ENCODE data around the gene NOTCH2. TPM values are rescaled to one million over a fixed set of nuclear protein-coding genes. Genes with fewer than 3 reads are reported as not detected.

Gene NOTCH2
- total RNA-seq, 1 donor from 2014 or later = 84.2 TPM

- DNase-seq (ENCODE audit: low read depth, low spot score) = no peak
- no peaks in the 10 kb centered on the region for H3K27me3 Mint-ChIP-seq (ENCODE audit: low read depth)
- H3K9me3 Mint-ChIP-seq = peaks cover 2% of the 10 kb centered on the region
- H3K4me3 Mint-ChIP-seq = no peak overlapping the region
- H3K4me1 Mint-ChIP-seq = no peaks in the 10 kb centered on the region
- H3K36me3 Mint-ChIP-seq (ENCODE audit: low read depth) = no peaks in the 10 kb centered on the region
- TF ChIP-seq, protein P1, sequence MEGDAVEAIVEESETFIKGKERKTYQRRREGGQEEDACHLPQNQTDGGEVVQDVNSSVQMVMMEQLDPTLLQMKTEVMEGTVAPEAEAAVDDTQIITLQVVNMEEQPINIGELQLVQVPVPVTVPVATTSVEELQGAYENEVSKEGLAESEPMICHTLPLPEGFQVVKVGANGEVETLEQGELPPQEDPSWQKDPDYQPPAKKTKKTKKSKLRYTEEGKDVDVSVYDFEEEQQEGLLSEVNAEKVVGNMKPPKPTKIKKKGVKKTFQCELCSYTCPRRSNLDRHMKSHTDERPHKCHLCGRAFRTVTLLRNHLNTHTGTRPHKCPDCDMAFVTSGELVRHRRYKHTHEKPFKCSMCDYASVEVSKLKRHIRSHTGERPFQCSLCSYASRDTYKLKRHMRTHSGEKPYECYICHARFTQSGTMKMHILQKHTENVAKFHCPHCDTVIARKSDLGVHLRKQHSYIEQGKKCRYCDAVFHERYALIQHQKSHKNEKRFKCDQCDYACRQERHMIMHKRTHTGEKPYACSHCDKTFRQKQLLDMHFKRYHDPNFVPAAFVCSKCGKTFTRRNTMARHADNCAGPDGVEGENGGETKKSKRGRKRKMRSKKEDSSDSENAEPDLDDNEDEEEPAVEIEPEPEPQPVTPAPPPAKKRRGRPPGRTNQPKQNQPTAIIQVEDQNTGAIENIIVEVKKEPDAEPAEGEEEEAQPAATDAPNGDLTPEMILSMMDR (conservative IDR thresholded peaks at IDR 0.05) = no peak
- H3K27ac Mint-ChIP-seq (ENCODE audit: unreplicated experiment) = no peak overlapping the region
Observed at GRCh38 chr1:119895102-119895501, 174.4 kb downstream of the NOTCH2 start.

DNA sequence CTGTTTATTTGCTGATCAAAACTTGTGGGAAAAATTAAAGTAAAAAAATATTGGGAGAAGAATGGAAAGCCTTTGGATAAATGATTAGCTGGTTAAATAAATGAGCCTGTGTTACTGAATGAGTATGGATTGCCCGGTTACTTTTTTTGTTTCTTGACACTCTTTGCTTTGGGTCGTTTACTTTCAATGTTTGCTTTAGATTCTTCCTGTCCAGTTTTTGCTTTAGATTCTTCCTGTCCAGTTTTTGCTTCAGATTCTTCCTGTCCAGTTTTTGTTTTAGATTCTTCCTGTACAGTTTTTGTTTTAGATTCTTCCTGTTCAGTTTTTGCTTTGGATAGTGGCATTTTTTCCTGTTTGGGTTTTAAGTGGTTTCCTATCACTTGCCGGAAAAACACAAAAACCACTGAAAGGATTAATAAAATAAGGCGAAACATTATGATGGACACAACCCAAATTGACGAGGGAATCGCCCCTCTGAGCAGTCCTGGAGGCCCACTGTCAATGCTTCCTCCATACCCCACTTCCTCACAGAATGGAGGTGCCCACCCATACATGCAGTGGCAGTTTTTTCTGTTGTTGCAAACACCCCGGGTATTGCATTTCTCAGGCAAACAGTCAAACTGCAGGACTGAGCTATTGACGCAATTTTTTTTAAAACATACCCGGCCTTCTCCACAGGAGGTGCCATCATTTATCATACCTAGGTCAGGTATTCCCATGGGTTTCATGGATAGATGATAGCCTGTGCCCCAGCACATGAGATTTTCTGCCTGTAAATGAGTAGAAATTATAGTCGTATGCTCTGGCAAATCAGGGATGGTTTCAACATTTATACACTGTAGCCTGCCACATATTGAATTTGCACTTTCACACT, 175.4 kb downstream of the NOTCH2 start:
- no peak overlapping the region for H3K4me3 Mint-ChIP-seq
- H3K27ac Mint-ChIP-seq (ENCODE audit: unreplicated experiment) = no peak overlapping the region
- H3K4me1 Mint-ChIP-seq = no peaks in the 10 kb centered on the region
- no peaks in the 10 kb centered on the region for H3K36me3 Mint-ChIP-seq (ENCODE audit: low read depth)
- peaks cover 2% of the 10 kb centered on the region for H3K9me3 Mint-ChIP-seq
- DNase-seq (ENCODE audit: low read depth, low spot score) = no peak
- TF ChIP-seq, protein P1 (conservative IDR thresholded peaks at IDR 0.05) = no peak
- no peaks in the 10 kb centered on the region for H3K27me3 Mint-ChIP-seq (ENCODE audit: low read depth)

DNA sequence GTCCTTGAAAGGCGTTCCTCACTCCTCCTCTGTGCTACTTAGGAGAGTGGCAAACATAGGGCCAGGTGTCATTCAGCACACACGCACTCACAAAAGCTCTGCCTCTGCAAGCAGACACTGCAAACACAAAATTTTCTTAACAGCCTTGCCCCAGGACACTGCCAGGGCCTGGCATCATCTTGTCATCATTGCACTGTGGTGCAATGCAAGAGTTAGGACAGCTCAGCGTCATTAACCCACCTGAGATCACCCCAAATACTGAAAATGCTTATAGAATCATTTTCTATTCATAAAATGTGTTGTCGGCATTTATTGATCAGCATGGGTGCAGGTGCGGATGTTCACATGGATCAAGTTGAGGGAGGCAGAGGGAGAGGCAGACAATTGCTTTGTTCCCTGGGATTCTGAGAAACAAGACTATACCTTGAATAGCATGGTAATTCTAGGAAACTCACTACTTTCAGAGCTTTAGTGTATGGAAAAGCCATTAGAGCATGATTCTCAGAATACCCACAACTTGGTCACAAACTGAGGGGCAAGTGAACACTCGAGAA, 176.1 kb downstream of the NOTCH2 start:
- DNase-seq (ENCODE audit: low read depth, low spot score) = no peak
- H3K27ac Mint-ChIP-seq (ENCODE audit: unreplicated experiment) = no peak overlapping the region
- no peaks in the 10 kb centered on the region for H3K4me1 Mint-ChIP-seq
- H3K36me3 Mint-ChIP-seq (ENCODE audit: low read depth) = no peaks in the 10 kb centered on the region
- TF ChIP-seq, protein P1 (conservative IDR thresholded peaks at IDR 0.05) = no peak
- H3K27me3 Mint-ChIP-seq (ENCODE audit: low read depth) = no peaks in the 10 kb centered on the region
- no peak overlapping the region for H3K4me3 Mint-ChIP-seq
- H3K9me3 Mint-ChIP-seq = peaks cover 9% of the 10 kb centered on the region

DNA sequence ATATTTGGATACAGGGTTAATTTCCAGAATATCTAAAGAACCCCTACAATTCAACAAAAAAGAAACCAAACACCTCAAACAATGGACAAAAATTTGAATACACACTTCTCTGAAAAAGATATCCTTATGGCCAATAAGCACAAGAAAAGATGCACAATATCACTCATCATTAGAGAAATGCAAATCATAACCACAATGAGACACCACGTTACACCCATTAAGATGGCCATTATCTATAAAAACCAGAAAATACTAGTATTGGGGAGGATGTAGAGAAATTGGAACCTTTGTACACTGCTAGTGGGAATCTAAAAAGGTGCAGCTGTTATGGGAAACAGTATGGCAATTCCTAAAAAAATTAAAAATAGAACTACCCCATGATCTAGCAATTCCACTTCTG, 178.1 kb downstream of the NOTCH2 start:
- no peak for DNase-seq (ENCODE audit: low read depth, low spot score)
- Mint-ChIP-seq H3K27ac (ENCODE audit: unreplicated experiment) (no peak overlapping the region), H3K4me3 (no peak overlapping the region), H3K4me1 (no peaks in the 10 kb centered on the region), H3K27me3 (ENCODE audit: low read depth) (no peaks in the 10 kb centered on the region), H3K9me3 (peaks cover 10% of the 10 kb centered on the region), H3K36me3 (ENCODE audit: low read depth) (no peaks in the 10 kb centered on the region)
- TF ChIP-seq, protein P1 (conservative IDR thresholded peaks at IDR 0.05) = no peak

GRCh38 chr1:119888476-119888875, 181.0 kb downstream of the NOTCH2 start:
- Mint-ChIP-seq H3K27me3 (ENCODE audit: low read depth) (peaks cover 2% of the 10 kb centered on the region), H3K36me3 (ENCODE audit: low read depth) (no peaks in the 10 kb centered on the region), H3K9me3 (peaks cover 9% of the 10 kb centered on the region), H3K4me3 (no peak overlapping the region), H3K4me1 (no peaks in the 10 kb centered on the region), H3K27ac (ENCODE audit: unreplicated experiment) (no peak overlapping the region)
- TF ChIP-seq, protein P1 (conservative IDR thresholded peaks at IDR 0.05) = no peak
- DNase-seq (ENCODE audit: low read depth, low spot score) = no peak

Data from neural crest cell (in vitro differentiated cells).